H9 (cell line): Measurements from ENCODE around the gene SUV39H2. TPM values are rescaled to one million over a fixed set of nuclear protein-coding genes. Genes with fewer than 3 reads are reported as not detected.

Source experiments
- DNase-seq: peaks from one replicate; pipeline ENCODE4 v3.0.0-alpha.2; 2017
- H2AFZ ChIP-seq: one replicate; pipeline ENCODE4 v1.6.1; 2013; ENCODE audit warnings: mild to moderate bottlenecking, low read length, control low read depth, moderate library complexity
- H2AK5ac ChIP-seq: 2 replicates; pipeline ENCODE4 v1.6.1; 2013; ENCODE audit warnings: low read length, control low read depth, mixed read lengths; ENCODE audit not compliant: insufficient read length
- H2BK120ac ChIP-seq: one replicate; pipeline ENCODE4 v1.6.1; 2013; ENCODE audit warnings: low read depth, mild to moderate bottlenecking, low read length, control low read depth, inconsistent platforms; ENCODE audit not compliant: poor library complexity, severe bottlenecking
- H2BK12ac ChIP-seq: 2 replicates; pipeline ENCODE4 v1.6.1; 2013; ENCODE audit warnings: low read length, control low read depth, mixed read lengths, low read depth; ENCODE audit not compliant: insufficient read length
- H2BK15ac ChIP-seq: 2 replicates; pipeline ENCODE4 v1.6.1; 2013; ENCODE audit warnings: low read depth, low read length, control low read depth
- H2BK20ac ChIP-seq: one replicate; pipeline ENCODE4 v1.6.1; 2013; ENCODE audit warnings: low read depth, mild to moderate bottlenecking, low read length, control low read depth, inconsistent platforms; ENCODE audit not compliant: poor library complexity, severe bottlenecking
- H2BK5ac ChIP-seq: 2 replicates; pipeline ENCODE4 v1.6.1; 2013; ENCODE audit warnings: low read length, control low read depth, mixed read lengths; ENCODE audit not compliant: insufficient read length
- H3K14ac ChIP-seq: 2 replicates; pipeline ENCODE4 v1.6.1; 2013; ENCODE audit warnings: low read length, control low read depth; ENCODE audit not compliant: insufficient read depth
- H3K18ac ChIP-seq: 2 replicates; pipeline ENCODE4 v1.6.1; 2013; ENCODE audit warnings: low read depth, mild to moderate bottlenecking, mixed read lengths, low read length, control low read depth; ENCODE audit not compliant: insufficient read length
- H3K23ac ChIP-seq: 2 replicates; pipeline ENCODE4 v1.6.1; 2013; ENCODE audit warnings: low read length, control low read depth, mixed read lengths, low read depth; ENCODE audit not compliant: insufficient read length
- H3K23me2 ChIP-seq: 2 replicates; pipeline ENCODE4 v1.6.1; 2013; ENCODE audit warnings: low read depth, mild to moderate bottlenecking, mixed read lengths, low read length, control low read depth; ENCODE audit not compliant: insufficient read length, poor library complexity, severe bottlenecking
- H3K27ac ChIP-seq: 2 replicates; pipeline ENCODE4 v1.5.1; 2013; ENCODE audit warnings: low read length, control low read depth, mixed read lengths, low read depth; ENCODE audit not compliant: insufficient read length
- H3K27me3 ChIP-seq: 2 replicates; pipeline ENCODE4 v1.6.1; 2013; ENCODE audit warnings: low read length, control low read depth, inconsistent platforms; ENCODE audit not compliant: insufficient read depth
- H3K4ac ChIP-seq: 2 replicates; pipeline ENCODE4 v1.6.1; 2013; ENCODE audit warnings: low read depth, mild to moderate bottlenecking, control low read depth, inconsistent platforms, low read length, moderate library complexity
- H3K4me1 ChIP-seq: 2 replicates; pipeline ENCODE4 v1.6.1; 2013; ENCODE audit warnings: low read length, control low read depth, inconsistent platforms; ENCODE audit not compliant: insufficient read depth
- H3K4me2 ChIP-seq: 2 replicates; pipeline ENCODE4 v1.6.1; 2013; ENCODE audit warnings: low read length, control low read depth, mixed read lengths; ENCODE audit not compliant: insufficient read length, insufficient read depth
- H3K56ac ChIP-seq: 2 replicates; pipeline ENCODE4 v1.6.1; 2013; ENCODE audit warnings: low read depth, mild to moderate bottlenecking, mixed read lengths, low read length, control low read depth; ENCODE audit not compliant: insufficient read length
- H3K79me1 ChIP-seq: 2 replicates; pipeline ENCODE4 v1.6.1; 2013; ENCODE audit warnings: low read depth, mild to moderate bottlenecking, moderate library complexity, low read length, control low read depth, inconsistent platforms; ENCODE audit not compliant: insufficient read depth, poor library complexity, severe bottlenecking
- H3K79me2 ChIP-seq: 2 replicates; pipeline ENCODE4 v1.6.1; 2013; ENCODE audit warnings: low read length, control low read depth, inconsistent platforms; ENCODE audit not compliant: insufficient read depth
- H3K9ac ChIP-seq: 2 replicates; pipeline ENCODE4 v1.6.1; 2013; ENCODE audit warnings: low read length, control low read depth, mixed read lengths; ENCODE audit not compliant: insufficient read length; ENCODE audit errors: extremely low read depth
- H3K9me3 ChIP-seq: one replicate; pipeline ENCODE4 v1.6.1; 2013; ENCODE audit warnings: low read depth, low read length, inconsistent platforms; ENCODE audit not compliant: control insufficient read depth
- H3T11ph ChIP-seq: one replicate; pipeline ENCODE4 v1.6.1; 2013; ENCODE audit warnings: mild to moderate bottlenecking, low read length, control low read depth, inconsistent platforms
- H4K20me1 ChIP-seq: one replicate; pipeline ENCODE4 v1.6.1; 2013; ENCODE audit not compliant: control insufficient read depth, insufficient read length, insufficient read depth
- H4K5ac ChIP-seq: 2 replicates; pipeline ENCODE4 v1.6.1; 2013; ENCODE audit warnings: low read depth, mild to moderate bottlenecking, mixed read lengths, low read length, control low read depth; ENCODE audit not compliant: insufficient read length
- H4K8ac ChIP-seq: replicated peaks from 2 replicates; pipeline ENCODE4 v1.6.1; 2013; ENCODE audit warnings: low read length, control low read depth, mixed read lengths, low read depth; ENCODE audit not compliant: insufficient read length
- H4K91ac ChIP-seq: 2 replicates; pipeline ENCODE4 v1.6.1; 2013; ENCODE audit warnings: low read depth, mild to moderate bottlenecking, moderate library complexity, mixed read lengths, low read length, control low read depth; ENCODE audit not compliant: insufficient read length
- H3K27ac Mint-ChIP-seq, 3 experiments: 2 replicates in 2 of 3; 3 replicates in 1 of 3; pipeline ENCODE4 v1.8.0; 2020 to 2021; ENCODE audit warnings: mixed read lengths in 3 of 3, mild to moderate bottlenecking in 1 of 3, moderate library complexity in 1 of 3
- H3K27me3 Mint-ChIP-seq: 2 replicates; pipeline ENCODE4 v1.8.0; 2021; ENCODE audit warnings: low read depth, mild to moderate bottlenecking, moderate library complexity, mixed read lengths
- H3K36me3 Mint-ChIP-seq, 3 experiments: 2 replicates in 2 of 3; 3 replicates in 1 of 3; pipeline ENCODE4 v1.8.0; 2020 to 2021; ENCODE audit warnings: low read depth in 3 of 3, mixed read lengths in 3 of 3; ENCODE audit not compliant: insufficient read depth in 1 of 3
- H3K4me1 Mint-ChIP-seq, 2 experiments: 2 replicates each; pipeline ENCODE4 v1.8.0; 2020; ENCODE audit warnings: mixed read lengths in 2 of 2
- H3K4me3 Mint-ChIP-seq, 2 experiments: 2 replicates in 1 of 2; 3 replicates in 1 of 2; pipeline ENCODE4 v1.8.0; 2020 to 2021; ENCODE audit warnings: mild to moderate bottlenecking in 2 of 2, mixed read lengths in 2 of 2, moderate library complexity in 1 of 2
- H3K9me3 Mint-ChIP-seq, 2 experiments: 2 replicates in 1 of 2; 3 replicates in 1 of 2; pipeline ENCODE4 v1.8.0; 2020; ENCODE audit warnings: mild to moderate bottlenecking in 2 of 2, mixed read lengths in 2 of 2, moderate library complexity in 1 of 2
- WGBS: extraction: QIAGEN DNeasy Blood & Tissue Kit; methylation state at CpG from one replicate; pipeline ENCODE4 v1.1.7; 2013; ENCODE audit warnings: missing lambda C conversion rate, low lambda C conversion rate, mixed read lengths; ENCODE audit not compliant: insufficient read length; ENCODE audit errors: extremely low coverage; 5-methylcytosine and 5-hydroxymethylcytosine counted together
- total RNA-seq: library from RNA; stranded (reverse); gene quantifications from 2 replicates; pipeline ENCODE4 v1.2.1, GENCODE V29; 2021
- TF ChIP-seq, protein P1 (sequence below): fragments of 200-600 bp; sonication (generic); conservative IDR thresholded peaks from 3 replicates; pipeline ENCODE4 v1.8.0; 2021; ENCODE audit warnings: antibody characterized with exemption, mild to moderate bottlenecking

The SUV39H2 gene
- total RNA-seq, 1 experiment from 2014 or later, result 59.7 TPM

- no peak for DNase-seq
- H4K8ac ChIP-seq, result no peak overlapping the region
- WGBS, result no CpG with 5 or more reads among the region's 10 CpGs
Observed at GRCh38 chr10:14930610-14931009, 51.9 kb downstream of the SUV39H2 start.

More at GRCh38 chr10:14930610-14931009, 51.9 kb downstream of the SUV39H2 start:
- H3K23me2 ChIP-seq, result no peaks in the 10 kb centered on the region
- H3K9ac ChIP-seq, result no peak overlapping the region
- Mint-ChIP-seq H3K9me3 (no peaks in the 10 kb centered on the region), H3K36me3 (peaks cover 31 to 70% (median 56%) of the 10 kb centered on the region in 3 experiments; a peak in 6 of 7 replicates), H3K4me1 (peaks cover 0 to 1% of the 10 kb centered on the region in 2 experiments; a peak in 1 of 4 replicates), H3K27me3 (no peaks in the 10 kb centered on the region), H3K4me3 (no peak overlapping the region), H3K27ac (no peak overlapping the region)
- no peak overlapping the region for H2AK5ac ChIP-seq
- H4K20me1 ChIP-seq, result no peaks in the 10 kb centered on the region
- H2BK5ac ChIP-seq, result no peak overlapping the region
- H3K4me1 ChIP-seq, result no peaks in the 10 kb centered on the region
- no peak overlapping the region for H3T11ph ChIP-seq
- no peak overlapping the region for H2BK20ac ChIP-seq
- TF ChIP-seq, protein P1, sequence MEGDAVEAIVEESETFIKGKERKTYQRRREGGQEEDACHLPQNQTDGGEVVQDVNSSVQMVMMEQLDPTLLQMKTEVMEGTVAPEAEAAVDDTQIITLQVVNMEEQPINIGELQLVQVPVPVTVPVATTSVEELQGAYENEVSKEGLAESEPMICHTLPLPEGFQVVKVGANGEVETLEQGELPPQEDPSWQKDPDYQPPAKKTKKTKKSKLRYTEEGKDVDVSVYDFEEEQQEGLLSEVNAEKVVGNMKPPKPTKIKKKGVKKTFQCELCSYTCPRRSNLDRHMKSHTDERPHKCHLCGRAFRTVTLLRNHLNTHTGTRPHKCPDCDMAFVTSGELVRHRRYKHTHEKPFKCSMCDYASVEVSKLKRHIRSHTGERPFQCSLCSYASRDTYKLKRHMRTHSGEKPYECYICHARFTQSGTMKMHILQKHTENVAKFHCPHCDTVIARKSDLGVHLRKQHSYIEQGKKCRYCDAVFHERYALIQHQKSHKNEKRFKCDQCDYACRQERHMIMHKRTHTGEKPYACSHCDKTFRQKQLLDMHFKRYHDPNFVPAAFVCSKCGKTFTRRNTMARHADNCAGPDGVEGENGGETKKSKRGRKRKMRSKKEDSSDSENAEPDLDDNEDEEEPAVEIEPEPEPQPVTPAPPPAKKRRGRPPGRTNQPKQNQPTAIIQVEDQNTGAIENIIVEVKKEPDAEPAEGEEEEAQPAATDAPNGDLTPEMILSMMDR, result no peak
- no peak overlapping the region for H4K5ac ChIP-seq
- no peak overlapping the region for H2BK120ac ChIP-seq
- no peak overlapping the region for H4K91ac ChIP-seq
- no peak overlapping the region for H2AFZ ChIP-seq
- no peak overlapping the region for H3K27ac ChIP-seq
- no peak overlapping the region for H3K23ac ChIP-seq
- no peak overlapping the region for H3K14ac ChIP-seq
- H3K79me1 ChIP-seq, result no peaks in the 10 kb centered on the region
- no peak overlapping the region for H3K4me2 ChIP-seq
- H3K27me3 ChIP-seq, result no peaks in the 10 kb centered on the region
- H2BK12ac ChIP-seq, result no peak overlapping the region
- H3K4ac ChIP-seq, result no peak overlapping the region
- H3K9me3 ChIP-seq, result no peaks in the 10 kb centered on the region
- H3K18ac ChIP-seq, result no peak overlapping the region
- no peaks in the 10 kb centered on the region for H3K79me2 ChIP-seq
- no peak overlapping the region for H3K56ac ChIP-seq
- no peak overlapping the region for H2BK15ac ChIP-seq
